ENCODE results near the gene ASB5.
"Not testable (repeated sequence)": the region's sequence is repeated elsewhere in the genome, so short reads cannot be mapped to it uniquely, and the experiment has no call there.

Gene ASB5

DNA sequence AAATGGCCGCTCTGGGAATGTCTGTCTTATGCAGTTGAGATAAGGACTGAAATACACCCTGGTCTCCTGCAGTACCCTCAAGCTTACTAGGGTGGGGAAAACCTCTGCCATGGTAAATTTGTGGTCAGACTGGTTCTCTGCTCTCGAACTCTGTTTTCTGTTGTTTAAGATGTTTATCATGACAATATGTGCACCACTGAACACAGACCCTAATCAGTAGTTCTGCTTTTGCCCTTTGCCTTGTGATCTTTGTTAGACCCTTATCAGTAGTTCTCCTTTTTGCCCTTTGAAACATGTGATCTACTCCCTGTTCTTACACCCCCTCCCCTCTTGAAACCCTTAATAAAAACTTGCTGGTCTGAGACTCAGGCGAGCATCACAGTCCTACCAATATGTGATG, 56.7 kb downstream of the ASB5 start:
- not testable (repeated sequence) for H3K27me3 ChIP-seq (ENCODE audit: control insufficient read depth, insufficient read depth, low read length); H3K4me3 ChIP-seq (ENCODE audit: low read depth, low read length); H3K36me3 ChIP-seq (ENCODE audit: control insufficient read depth, insufficient read depth, low read length); H3K9me3 ChIP-seq (ENCODE audit: control insufficient read depth, insufficient read depth, low read length); H3K9ac ChIP-seq (ENCODE audit: low read depth, low read length); H3K4me1 ChIP-seq (ENCODE audit: control insufficient read depth, insufficient read depth, low read length)

DNA sequence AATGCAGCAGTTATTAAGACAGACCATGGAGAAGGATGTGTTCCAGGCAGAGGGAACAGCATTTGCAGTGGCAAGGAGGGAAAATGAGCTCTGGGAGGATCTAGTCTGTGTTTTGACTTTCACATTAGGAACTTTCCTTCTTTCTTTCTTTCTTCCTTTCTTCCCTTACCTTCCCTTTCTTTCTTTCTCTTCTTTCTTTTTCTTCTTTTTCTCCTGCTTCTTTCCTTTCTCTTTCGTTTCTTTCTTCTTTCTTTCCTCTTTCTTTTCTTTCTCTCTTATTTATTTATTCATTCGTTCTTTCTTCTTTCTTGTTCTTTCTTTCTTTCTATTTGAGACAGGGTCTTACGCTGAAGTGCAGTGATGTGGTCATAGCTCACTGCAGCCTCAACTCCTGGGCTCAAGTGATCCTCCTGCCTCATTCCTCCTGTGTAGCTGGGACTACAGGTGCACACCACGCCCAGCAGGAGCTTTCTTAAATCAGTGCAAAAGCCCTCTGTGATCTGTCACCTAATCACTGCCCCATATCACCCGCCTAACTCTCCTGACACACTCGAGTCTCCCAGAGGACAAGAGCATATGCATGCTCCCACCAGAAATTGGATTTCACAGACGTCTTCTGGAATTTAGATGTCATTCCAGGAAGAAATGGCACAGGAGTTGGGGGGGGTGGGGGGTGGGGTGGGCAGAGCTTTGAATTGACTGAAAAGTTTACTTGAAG, 58.3 kb downstream of the ASB5 start:
- no peak overlapping the region for H3K9ac ChIP-seq (ENCODE audit: low read depth, low read length)
- no peak overlapping the region for H3K4me3 ChIP-seq (ENCODE audit: low read depth, low read length)
- no peaks in the 10 kb centered on the region for H3K36me3 ChIP-seq (ENCODE audit: control insufficient read depth, insufficient read depth, low read length)
- no peaks in the 10 kb centered on the region for H3K27me3 ChIP-seq (ENCODE audit: control insufficient read depth, insufficient read depth, low read length)
- H3K4me1 ChIP-seq (ENCODE audit: control insufficient read depth, insufficient read depth, low read length) = no peaks in the 10 kb centered on the region
- H3K9me3 ChIP-seq (ENCODE audit: control insufficient read depth, insufficient read depth, low read length) = no peaks in the 10 kb centered on the region

DNA sequence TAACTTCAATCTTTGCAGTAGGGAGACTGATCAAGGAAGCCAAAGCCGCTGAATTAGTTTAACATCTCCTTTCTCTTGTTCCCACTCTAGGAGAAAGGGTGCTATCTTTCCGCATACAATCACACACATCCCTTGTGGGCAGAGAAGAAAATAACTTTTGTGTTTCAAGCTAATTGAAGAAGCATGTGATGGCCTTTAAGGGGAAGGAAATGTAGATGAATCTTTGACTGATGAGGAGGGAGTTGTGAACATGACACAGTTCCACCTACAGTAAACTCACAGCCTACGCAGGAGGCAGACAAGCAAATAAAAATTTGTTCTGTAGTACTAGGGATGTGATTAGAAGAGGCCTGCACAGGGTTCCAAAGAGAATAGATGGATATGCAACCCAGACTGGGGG, 58.9 kb downstream of the ASB5 start:
- Histone ChIP-seq H3K4me3 (ENCODE audit: low read depth, low read length) (no peak overlapping the region), H3K4me1 (ENCODE audit: control insufficient read depth, insufficient read depth, low read length) (no peaks in the 10 kb centered on the region), H3K9ac (ENCODE audit: low read depth, low read length) (no peak overlapping the region), H3K9me3 (ENCODE audit: control insufficient read depth, insufficient read depth, low read length) (no peaks in the 10 kb centered on the region), H3K36me3 (ENCODE audit: control insufficient read depth, insufficient read depth, low read length) (no peaks in the 10 kb centered on the region), H3K27me3 (ENCODE audit: control insufficient read depth, insufficient read depth, low read length) (no peaks in the 10 kb centered on the region)

DNA sequence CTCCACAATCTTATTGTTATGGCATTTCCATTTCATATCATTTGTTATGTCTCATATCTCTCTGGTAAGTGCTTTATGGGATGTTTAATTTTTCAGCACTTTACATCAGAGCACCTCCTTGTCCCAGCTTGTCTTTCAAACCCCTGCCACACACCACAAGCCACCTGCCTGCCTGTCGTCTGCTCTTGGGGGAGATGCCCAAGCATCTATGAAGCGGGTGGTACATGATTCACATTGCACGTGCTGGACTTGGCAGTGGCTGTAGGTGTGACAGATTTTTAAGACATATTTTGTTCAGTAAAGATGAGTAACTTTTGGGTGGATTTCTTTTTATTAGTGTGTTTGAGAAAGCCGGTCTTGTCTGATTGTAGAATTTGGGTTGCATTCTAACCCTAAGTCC, 59.5 kb downstream of the ASB5 start:
- H3K27me3 ChIP-seq (ENCODE audit: control insufficient read depth, insufficient read depth, low read length) = no peaks in the 10 kb centered on the region
- H3K4me1 ChIP-seq (ENCODE audit: control insufficient read depth, insufficient read depth, low read length) = no peaks in the 10 kb centered on the region
- no peak overlapping the region for H3K9ac ChIP-seq (ENCODE audit: low read depth, low read length)
- H3K4me3 ChIP-seq (ENCODE audit: low read depth, low read length) = no peak overlapping the region
- H3K9me3 ChIP-seq (ENCODE audit: control insufficient read depth, insufficient read depth, low read length) = no peaks in the 10 kb centered on the region
- H3K36me3 ChIP-seq (ENCODE audit: control insufficient read depth, insufficient read depth, low read length) = no peaks in the 10 kb centered on the region

DNA sequence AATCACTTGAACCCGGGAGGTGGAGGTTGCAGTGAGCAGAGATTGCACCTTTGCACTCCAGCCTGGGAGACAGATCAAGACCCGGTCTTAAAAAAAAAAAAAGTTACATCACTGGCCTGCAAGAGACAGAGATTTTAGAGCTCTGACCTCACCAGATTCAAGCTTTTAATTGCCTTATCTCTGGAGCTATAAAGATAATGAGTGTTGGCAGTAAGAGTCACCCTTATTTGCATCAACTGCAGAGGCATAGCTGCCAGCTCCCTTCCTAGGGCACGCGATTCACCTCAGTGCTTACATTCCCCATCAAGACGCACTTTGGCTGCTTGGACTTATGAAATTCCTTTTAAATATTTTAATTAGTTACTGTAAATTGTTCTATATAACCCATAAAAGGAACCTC, 61.2 kb downstream of the ASB5 start:
- no peaks in the 10 kb centered on the region for H3K4me1 ChIP-seq (ENCODE audit: control insufficient read depth, insufficient read depth, low read length)
- H3K9me3 ChIP-seq (ENCODE audit: control insufficient read depth, insufficient read depth, low read length) = no peaks in the 10 kb centered on the region
- no peaks in the 10 kb centered on the region for H3K36me3 ChIP-seq (ENCODE audit: control insufficient read depth, insufficient read depth, low read length)
- H3K4me3 ChIP-seq (ENCODE audit: low read depth, low read length) = no peak overlapping the region
- H3K9ac ChIP-seq (ENCODE audit: low read depth, low read length) = no peak overlapping the region
- no peaks in the 10 kb centered on the region for H3K27me3 ChIP-seq (ENCODE audit: control insufficient read depth, insufficient read depth, low read length)

DNA sequence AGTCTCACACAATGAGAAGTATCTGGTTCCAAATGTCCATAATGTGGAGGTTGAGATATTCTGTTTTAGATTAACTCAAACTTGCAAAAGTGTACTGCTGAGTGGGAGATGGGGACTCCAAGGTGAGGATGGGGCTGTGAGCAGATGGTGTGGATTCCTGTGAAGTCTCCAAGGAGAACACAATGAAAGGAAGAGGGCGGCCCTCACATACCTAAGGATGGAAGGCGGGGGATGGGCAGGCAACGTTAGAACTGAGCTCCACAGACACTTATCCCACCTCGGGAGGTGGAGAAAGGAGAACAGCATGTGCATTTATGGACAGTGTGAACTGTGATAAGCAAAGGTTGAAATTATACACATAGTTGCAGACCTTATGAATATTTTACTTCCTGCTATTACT, 63.7 kb downstream of the ASB5 start:
- Histone ChIP-seq H3K27me3 (ENCODE audit: control insufficient read depth, insufficient read depth, low read length) (no peaks in the 10 kb centered on the region), H3K36me3 (ENCODE audit: control insufficient read depth, insufficient read depth, low read length) (no peaks in the 10 kb centered on the region), H3K4me1 (ENCODE audit: control insufficient read depth, insufficient read depth, low read length) (no peaks in the 10 kb centered on the region), H3K9me3 (ENCODE audit: control insufficient read depth, insufficient read depth, low read length) (no peaks in the 10 kb centered on the region), H3K4me3 (ENCODE audit: low read depth, low read length) (no peak overlapping the region), H3K9ac (ENCODE audit: low read depth, low read length) (no peak overlapping the region)

DNA sequence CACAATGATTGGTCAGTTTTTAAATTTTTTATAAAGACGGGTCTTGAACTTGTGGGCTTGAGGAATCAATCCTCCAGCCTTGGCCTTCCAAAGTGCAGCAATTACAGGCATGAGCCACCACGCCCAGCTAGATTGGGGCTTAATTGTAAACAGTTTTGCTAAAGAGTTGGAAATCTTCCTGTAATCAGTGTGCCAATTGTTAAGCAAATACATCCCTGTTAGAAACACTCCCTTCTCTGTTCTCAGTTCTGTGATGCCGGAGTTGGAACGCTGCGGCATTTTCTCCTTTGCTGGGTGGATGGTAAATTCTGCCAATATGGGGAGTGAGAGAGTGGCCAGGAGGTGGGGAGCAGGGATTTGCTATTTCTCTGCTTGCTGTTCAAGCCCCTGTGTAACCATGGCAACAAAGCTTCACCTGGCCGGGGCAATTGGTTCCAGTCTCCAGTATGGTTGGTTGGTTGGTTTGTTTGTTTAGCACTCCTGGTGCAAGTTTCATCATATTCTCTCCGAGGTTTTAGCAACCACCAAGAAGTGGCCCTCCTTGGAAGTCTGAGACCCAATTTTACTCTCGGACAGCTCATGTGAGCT, 70.6 kb downstream of the ASB5 start:
- H3K4me1 ChIP-seq (ENCODE audit: control insufficient read depth, insufficient read depth, low read length) = peaks cover 7% of the 10 kb centered on the region
- H3K4me3 ChIP-seq (ENCODE audit: low read depth, low read length) = no peak overlapping the region
- no peaks in the 10 kb centered on the region for H3K27me3 ChIP-seq (ENCODE audit: control insufficient read depth, insufficient read depth, low read length)
- no peaks in the 10 kb centered on the region for H3K9me3 ChIP-seq (ENCODE audit: control insufficient read depth, insufficient read depth, low read length)
- H3K36me3 ChIP-seq (ENCODE audit: control insufficient read depth, insufficient read depth, low read length) = no peaks in the 10 kb centered on the region
- H3K9ac ChIP-seq (ENCODE audit: low read depth, low read length) = no peak overlapping the region

DNA sequence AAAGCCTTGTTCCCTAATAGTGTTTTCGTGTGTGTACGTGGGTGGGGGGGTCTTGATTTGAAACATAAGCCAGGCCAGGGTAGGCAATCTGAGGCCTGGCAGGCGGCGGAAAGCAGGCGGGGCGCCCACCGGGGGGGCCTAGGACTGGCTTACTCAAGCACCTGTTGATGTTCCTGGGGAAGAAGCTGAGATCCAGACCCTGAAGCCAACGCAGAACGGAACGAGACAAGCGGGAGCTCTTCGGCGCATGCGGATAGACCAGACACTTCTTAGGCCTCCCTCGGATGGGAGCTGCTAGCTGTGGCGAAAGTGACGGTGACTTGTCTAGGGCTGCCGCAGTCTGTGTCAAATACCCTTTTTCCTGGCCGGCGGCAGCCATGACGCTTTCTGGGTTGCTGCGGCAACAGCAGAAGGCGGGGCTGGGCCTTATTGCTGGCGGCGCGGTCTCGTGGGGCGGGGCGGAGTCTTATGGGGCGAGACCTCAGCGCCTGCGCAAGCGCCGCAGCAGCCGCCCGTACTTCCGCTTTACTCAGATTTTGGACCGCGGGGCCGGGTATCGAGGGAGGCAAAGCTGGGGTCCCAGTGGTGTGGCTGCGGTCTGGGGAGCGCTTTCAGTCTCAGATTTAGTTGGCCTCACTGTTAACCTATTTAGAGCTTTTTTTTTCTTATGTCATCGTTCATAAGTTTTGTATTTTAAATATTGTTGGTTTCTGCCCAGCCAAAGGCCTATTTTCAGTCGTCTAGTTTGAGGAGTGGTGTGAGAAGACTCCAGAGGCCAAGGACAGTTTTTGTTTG, 73.6 kb downstream of the ASB5 start, which contains the start of gene SPATA4:
TSS of gene SPATA4 (minus strand) at position 402 of the 795 bp plus-strand sequence. CDS start at position 379, 23 bp downstream.
- H3K4me3 ChIP-seq (ENCODE audit: low read depth, low read length) = peak within 1 kb of the TSS; percentile 89
- H3K27me3 ChIP-seq (ENCODE audit: control insufficient read depth, insufficient read depth, low read length) = no peaks in the 10 kb centered on the region
- H3K36me3 ChIP-seq (ENCODE audit: control insufficient read depth, insufficient read depth, low read length) = no peaks in the 10 kb centered on the region
- no peaks in the 10 kb centered on the region for H3K9me3 ChIP-seq (ENCODE audit: control insufficient read depth, insufficient read depth, low read length)
- peaks cover 7% of the 10 kb centered on the region for H3K4me1 ChIP-seq (ENCODE audit: control insufficient read depth, insufficient read depth, low read length)
- no peak within 1 kb of the TSS for H3K9ac ChIP-seq (ENCODE audit: low read depth, low read length)

DNA sequence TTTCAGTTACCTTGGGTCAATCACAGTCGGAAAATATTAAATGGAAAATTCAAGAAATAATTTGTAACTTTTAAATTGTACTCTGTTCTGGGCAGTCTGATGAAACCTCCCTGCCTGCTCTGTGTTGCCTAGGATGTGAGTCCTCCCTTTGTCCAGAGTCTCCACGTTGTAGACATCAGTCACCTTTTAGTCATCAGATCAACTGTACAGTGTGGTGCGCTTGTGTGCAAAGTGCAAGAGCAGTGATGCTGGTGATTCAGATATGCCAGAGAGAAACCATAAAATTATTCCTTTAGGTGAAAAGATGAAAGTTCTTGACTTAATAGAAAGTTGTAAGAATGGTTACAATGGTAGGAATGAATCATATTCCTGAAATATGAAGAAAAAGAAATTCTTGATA, 75.1 kb downstream of the ASB5 start:
- H3K9ac ChIP-seq (ENCODE audit: low read depth, low read length) = no peak overlapping the region
- peaks cover 7% of the 10 kb centered on the region for H3K4me1 ChIP-seq (ENCODE audit: control insufficient read depth, insufficient read depth, low read length)
- no peaks in the 10 kb centered on the region for H3K36me3 ChIP-seq (ENCODE audit: control insufficient read depth, insufficient read depth, low read length)
- H3K9me3 ChIP-seq (ENCODE audit: control insufficient read depth, insufficient read depth, low read length) = no peaks in the 10 kb centered on the region
- H3K4me3 ChIP-seq (ENCODE audit: low read depth, low read length) = no peak overlapping the region
- H3K27me3 ChIP-seq (ENCODE audit: control insufficient read depth, insufficient read depth, low read length) = no peaks in the 10 kb centered on the region

DNA sequence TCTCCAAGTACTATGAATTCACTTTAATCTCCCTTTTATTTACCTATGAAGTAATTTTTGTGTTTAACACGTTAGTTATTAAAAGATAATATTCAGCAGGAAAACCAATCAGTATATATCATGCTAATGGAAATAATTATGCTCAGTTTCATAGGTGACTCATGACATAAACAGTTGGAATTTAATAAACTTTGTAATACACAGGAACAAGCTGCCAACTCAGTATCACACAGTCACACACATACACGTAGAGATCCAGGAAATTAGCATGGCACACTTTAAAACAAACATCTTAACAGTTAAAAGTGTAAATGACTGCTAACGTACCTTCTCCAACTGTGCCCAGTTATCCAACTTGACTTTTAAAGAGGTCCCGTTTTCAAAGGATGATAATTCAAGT, 75.9 kb downstream of the ASB5 start:
- H3K36me3 ChIP-seq (ENCODE audit: control insufficient read depth, insufficient read depth, low read length) = no peaks in the 10 kb centered on the region
- peaks cover 3% of the 10 kb centered on the region for H3K4me1 ChIP-seq (ENCODE audit: control insufficient read depth, insufficient read depth, low read length)
- H3K27me3 ChIP-seq (ENCODE audit: control insufficient read depth, insufficient read depth, low read length) = no peaks in the 10 kb centered on the region
- no peaks in the 10 kb centered on the region for H3K9me3 ChIP-seq (ENCODE audit: control insufficient read depth, insufficient read depth, low read length)
- no peak overlapping the region for H3K4me3 ChIP-seq (ENCODE audit: low read depth, low read length)
- no peak overlapping the region for H3K9ac ChIP-seq (ENCODE audit: low read depth, low read length)

DNA sequence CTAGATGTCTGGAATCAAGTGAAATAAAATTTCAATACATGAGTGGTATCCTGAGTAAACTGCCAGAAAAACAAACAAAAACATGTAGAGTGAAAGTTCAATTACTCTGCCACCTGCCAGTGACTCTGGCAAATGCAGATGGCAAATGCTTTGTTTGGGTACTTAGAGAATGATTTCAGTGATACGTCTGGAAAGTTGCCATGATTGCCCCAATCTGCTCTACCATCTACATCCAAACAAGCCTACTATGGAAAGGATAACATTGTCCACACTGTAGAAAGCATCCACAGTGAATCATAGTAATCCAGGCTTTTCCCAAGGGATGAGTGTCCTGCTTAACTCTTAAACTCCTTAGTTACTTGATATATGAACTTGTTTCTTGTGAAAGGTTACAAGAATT, 77.0 kb downstream of the ASB5 start:
- Histone ChIP-seq H3K9me3 (ENCODE audit: control insufficient read depth, insufficient read depth, low read length) (no peaks in the 10 kb centered on the region), H3K4me1 (ENCODE audit: control insufficient read depth, insufficient read depth, low read length) (peaks cover 8% of the 10 kb centered on the region), H3K9ac (ENCODE audit: low read depth, low read length) (no peak overlapping the region), H3K27me3 (ENCODE audit: control insufficient read depth, insufficient read depth, low read length) (no peaks in the 10 kb centered on the region), H3K36me3 (ENCODE audit: control insufficient read depth, insufficient read depth, low read length) (no peaks in the 10 kb centered on the region), H3K4me3 (ENCODE audit: low read depth, low read length) (no peak overlapping the region)
